GM12874 (cell line): Measurements from ENCODE around the gene CCSER1.

Source experiments
- TF ChIP-seq, protein P1 (sequence below): IDR thresholded peaks from 2 replicates; pipeline ENCODE4 v1.5.1; 2011; ENCODE audit warnings: low read depth, mild to moderate bottlenecking, control low read depth, low read length, moderate library complexity; ENCODE audit not compliant: insufficient read depth

CCSER1 gene

DNA sequence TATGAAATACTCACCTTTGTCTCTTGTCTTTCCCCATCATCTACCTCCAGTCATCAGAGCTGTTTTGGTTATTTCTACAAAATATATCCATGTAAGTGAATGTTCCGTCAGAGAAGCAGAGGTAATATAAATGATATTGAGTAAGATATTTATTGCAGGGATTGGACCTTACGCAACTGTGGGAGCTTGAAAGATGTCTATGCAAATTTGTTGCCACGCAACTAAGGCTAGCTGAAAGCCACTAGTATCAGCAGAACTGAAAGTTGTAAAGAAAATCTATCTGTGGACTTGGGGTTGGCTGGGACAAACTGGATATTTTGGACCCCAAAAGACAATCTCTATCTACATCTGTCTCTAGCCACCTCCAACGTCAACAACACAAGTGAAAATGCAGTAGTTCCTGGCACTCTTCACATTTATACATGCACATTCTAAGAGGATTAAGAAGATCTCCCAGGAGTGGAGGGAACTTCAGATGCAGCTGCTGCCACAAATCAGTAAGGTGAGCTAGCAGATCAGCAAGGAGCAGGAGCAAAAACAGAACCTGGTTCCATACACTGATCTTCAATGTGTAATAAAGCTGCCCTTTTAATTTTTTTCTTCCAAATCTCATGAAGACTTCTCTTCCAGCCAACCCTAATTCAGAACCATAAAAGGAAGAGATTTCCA, 8.5 kb upstream of the CCSER1 start:
- TF ChIP-seq, protein P1, sequence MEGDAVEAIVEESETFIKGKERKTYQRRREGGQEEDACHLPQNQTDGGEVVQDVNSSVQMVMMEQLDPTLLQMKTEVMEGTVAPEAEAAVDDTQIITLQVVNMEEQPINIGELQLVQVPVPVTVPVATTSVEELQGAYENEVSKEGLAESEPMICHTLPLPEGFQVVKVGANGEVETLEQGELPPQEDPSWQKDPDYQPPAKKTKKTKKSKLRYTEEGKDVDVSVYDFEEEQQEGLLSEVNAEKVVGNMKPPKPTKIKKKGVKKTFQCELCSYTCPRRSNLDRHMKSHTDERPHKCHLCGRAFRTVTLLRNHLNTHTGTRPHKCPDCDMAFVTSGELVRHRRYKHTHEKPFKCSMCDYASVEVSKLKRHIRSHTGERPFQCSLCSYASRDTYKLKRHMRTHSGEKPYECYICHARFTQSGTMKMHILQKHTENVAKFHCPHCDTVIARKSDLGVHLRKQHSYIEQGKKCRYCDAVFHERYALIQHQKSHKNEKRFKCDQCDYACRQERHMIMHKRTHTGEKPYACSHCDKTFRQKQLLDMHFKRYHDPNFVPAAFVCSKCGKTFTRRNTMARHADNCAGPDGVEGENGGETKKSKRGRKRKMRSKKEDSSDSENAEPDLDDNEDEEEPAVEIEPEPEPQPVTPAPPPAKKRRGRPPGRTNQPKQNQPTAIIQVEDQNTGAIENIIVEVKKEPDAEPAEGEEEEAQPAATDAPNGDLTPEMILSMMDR: no peak

DNA sequence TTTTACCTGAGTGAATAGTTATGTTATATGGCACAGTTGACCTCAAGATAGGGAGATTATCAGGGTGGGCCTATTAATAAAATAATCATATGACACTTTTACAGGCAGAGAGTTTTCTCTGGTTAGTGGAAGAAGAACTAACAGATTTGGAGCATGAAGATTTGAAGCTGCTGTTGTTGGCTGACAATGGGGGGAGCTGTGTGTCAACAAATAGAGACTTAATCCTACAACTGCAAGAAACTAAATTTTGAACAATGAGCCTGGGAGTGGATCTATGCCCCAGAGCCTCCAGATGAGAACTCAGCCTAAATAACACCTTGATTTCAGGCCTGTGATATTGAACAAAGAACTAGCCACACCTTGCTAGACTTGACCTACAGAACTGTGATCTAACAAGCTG, 7.2 kb upstream of the CCSER1 start:
- TF ChIP-seq, protein P1: no peak

DNA sequence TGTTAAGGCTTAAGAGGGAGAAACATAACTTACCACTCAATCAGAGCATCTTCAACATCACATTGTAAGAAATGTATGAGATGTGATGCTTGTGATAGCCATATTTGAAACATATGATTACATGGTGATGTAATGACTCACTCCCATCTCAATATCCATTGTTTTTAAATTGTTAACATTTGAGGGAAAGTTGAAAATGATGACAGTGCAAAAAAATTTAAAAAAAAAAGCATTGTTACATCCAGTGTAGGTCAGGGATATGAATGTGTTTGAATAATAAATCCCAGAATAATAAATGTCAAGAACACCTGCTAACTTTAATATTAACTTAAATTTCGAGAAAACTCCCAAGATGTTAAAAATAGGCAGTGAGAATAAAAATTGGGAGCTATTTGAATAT, 6.4 kb upstream of the CCSER1 start:
- TF ChIP-seq, protein P1: no peak

DNA sequence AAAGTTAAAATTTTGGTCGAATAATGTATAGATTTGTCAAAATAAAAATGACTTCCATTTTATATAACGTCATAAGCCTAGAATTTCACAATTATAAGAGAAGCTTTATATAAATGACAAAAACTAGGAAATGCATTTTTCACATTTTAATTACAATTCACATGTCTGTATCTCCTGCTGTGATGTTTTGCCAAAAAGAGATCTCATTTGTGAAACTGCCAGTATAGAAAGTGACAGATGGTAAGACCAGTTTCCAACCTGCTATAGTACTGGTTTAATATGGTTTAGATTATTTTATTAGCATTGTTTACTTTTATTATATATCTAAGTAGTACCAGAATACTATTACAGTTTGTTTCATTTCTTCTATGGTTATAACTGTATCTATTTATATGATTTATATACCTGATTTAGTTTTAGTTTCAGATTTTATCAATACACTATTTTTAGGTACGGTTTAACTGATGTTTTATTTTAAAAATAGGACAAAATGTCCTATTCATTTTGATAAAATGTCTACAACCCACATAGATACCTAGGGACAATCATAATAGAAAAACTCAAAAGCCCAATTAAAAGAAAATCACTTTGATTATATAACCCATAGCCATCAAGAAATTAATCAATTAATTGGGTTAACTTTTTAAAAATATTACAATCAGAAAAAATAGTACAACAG, 5.4 kb upstream of the CCSER1 start:
- TF ChIP-seq, protein P1: no peak

DNA sequence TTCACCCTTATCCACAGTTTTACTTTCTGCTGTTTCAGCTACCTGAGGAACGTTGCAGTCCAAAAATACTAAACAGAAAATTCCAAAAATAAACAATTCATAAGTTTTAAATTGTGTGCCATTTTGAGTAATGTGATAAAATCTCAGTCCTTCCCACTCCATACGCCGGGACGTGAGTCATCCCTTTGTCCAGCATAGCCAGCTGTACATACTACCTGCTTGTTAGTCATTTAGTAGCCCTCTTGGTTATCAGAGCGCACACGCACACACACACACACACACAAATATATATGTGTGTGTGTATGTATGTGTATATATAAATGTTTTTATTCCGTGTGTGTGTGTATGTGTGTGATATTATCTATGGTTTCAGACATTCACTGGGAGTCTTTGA, 4.8 kb upstream of the CCSER1 start:
- TF ChIP-seq, protein P1: no peak

DNA sequence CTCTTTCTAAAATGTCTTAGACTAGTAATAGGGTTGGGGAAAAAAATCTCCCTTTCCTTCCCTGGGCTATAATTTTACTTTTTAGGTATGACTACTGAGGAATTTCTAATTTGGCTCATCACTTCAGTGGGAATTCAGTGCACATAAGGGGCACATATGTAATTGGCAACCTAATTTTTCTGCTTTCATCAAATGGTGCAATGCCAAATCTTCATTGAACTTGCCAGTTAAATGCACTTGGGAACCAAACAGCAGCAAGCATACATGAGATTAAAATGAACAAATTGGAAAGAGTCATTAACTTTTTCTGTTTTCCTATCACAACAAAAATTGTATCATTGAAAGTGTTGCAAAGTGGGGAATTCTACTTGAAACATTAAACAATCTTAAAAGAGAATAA, 2.9 kb upstream of the CCSER1 start:
- TF ChIP-seq, protein P1: no peak

DNA sequence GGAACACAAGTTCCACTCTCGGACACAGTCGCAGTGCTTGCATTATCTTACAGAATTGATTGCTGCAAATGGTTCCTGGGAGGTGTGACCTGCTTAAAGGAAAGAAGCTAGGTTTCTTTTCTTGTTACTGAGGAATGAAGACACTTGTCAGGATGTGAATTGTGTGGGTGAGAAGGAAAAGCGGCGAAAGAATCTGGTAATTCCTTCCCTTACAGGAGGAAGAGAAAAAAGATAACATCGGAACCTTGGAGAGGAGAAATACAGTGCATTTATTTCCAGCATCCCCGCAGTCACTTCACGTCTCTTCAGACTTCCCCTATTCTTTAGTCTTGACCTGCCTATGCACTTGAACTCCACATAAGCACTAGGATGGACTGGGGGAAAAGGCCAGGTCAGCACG, 389 bp upstream of the CCSER1 start:
- TF ChIP-seq, protein P1: no peak
